Stimulated activated CD4-positive, alpha-beta T cell treated with anti-CD3 and anti-CD28 coated beads, Interleukin-15, amount 100 ng/mL, for 24 hours (primary cell): ENCODE data around the gene CYP17A1.

ENCODE experiments used
- DNase-seq: peaks from one replicate; pipeline ENCODE4 v3.0.0-alpha.2; 2020

CYP17A1 gene

DNA sequence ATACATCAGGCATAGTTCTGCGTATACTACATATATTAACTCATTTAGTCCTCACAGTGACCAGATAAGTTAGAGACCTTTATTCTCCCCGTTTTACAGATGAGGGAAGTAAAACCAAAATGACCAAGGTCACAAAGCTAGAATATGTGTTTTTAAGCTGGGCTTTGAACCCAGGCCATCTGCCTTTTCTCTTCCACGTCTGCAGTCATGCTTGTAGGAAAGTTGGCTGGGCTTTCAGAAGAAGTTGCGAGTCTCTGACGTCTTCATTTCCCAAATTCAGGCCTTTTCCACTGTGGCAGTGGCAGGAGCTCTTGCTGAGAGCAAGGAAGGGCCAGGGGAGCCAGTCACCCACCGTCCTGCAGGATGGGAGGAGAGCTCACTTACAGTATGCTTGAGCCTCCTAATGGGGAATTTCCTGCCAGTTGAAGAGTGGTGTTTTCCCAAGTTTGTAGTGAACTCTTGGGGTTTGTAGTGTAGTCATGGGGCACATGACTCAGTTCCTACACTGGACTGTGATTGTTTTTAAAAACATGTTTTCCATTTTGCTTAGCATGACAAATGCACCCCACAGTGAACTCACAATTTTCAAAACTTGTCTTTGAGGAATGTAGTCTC, 34.2 kb downstream of the CYP17A1 start:
- DNase-seq = peak; percentile 15

- no peak for DNase-seq
Measured at GRCh38 chr10:102801978-102802377, 35.2 kb downstream of the CYP17A1 start.

DNA sequence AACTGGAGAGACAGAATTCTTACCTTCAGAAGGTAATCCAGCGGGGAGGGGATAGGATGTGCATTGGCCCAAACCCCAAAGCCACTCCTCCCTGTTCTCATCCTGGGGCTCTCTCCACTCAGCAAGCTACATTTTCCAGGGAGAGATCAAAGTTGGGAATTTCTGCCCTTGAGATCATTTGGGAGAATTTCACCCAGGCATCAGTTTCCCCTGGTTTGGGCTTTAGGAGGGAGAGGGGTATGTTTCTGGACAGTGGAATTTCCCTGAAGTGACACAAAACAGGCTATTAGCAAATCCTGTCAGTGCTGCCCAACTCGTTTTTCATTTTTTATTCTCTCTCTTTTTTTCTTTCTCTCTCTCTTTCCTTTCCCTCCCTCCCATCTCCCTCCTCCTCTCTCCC, 35.7 kb downstream of the CYP17A1 start:
- no peak for DNase-seq

- no peak for DNase-seq
Measured at GRCh38 chr10:102800611-102801335, 36.4 kb downstream of the CYP17A1 start.

GRCh38 chr10:102799691-102800471, 37.3 kb downstream of the CYP17A1 start:
- no peak for DNase-seq

DNA sequence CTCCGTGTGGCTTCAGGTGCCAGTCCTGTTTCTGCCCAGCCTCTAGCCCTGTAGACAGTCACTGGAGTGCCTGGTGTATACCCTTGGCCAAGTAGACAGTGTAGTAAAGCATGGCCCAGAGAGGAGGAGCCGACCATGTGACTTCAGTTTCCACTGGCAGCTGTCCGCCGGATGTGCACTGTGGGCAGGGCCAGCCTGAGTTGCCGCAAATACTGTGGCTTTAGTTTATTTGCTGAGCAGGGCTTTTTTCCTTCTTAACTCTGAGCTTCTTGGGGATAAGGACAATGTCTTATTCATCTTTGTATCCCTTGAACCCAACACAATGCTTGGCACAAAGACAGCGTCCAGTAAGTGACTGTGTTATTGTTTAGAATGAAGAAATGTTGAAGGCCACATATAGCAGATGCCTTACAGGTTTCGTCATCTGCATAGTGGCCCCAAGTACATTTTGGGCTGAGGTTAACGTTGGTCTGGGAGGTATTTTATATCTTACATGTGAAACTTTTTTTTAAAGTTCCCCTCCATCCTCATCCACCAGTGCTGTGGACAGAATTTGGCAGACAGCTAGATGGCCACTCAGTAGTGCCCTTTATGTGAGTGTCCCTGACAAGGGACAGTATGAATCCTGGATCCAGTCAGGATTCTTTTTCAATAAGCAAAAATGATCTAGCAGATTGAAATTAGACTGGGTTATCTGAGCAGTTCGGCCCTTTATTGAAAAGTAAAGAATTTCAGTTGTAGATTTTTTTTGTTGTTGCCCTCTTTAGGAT, 40.6 kb downstream of the CYP17A1 start:
- peak; percentile 73 for DNase-seq

- no peak for DNase-seq
Measured at GRCh38 chr10:102795453-102796406, 41.5 kb downstream of the CYP17A1 start.

DNA sequence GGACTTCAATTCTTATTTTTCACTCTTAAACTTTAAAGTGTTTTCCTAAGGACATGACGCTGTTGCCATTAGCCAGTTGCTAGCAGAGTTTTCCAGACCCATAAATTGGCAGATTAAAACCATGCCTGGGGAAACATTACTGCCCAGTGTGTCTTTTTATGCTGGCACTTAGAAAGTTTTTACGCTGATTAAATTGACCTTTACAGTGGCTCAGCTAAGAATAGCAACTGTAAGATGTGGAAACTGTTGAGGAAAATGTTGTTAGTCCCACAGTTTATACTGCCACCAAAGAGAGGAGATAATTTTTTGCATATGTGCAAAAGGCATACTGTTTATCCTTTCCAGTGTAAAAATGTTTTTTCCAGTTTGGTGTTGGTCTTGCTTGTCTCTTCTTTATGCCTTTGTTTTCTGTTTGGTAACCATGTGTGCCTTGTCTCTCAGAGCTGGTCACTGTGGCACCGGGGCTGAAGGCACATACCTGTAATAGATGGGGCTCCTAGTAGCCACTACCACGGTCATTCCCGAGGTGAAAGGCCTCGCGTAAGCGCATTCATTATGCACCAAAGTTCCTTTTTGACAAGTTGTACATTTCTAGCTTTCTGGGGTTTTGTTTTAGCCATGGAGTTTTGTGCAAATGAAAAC, 45.3 kb downstream of the CYP17A1 start:
- no peak for DNase-seq

GRCh38 chr10:102785818-102786217, 51.4 kb downstream of the CYP17A1 start:
- no peak for DNase-seq

DNA sequence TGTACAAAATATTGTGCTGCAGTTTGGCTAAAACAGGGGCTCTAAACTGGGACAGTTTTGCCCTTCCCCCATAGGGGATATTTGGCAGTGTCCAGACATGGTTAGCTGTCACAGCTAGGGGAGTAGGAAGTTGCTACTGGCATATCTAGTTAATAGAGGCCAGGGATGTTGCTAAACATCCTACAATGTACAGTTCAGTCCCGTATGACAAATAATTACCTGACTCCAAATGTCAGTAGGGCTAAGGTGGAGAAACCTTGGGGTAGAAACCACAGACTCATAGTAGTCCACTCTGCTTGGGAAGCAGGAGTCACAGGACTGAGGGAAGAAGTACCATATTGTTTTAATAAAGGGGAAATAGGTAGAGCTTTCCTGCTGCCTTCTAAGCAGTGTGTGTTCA, 53.6 kb downstream of the CYP17A1 start:
- DNase-seq = no peak

- DNase-seq = no peak
Measured at GRCh38 chr10:102782673-102783551, 54.3 kb downstream of the CYP17A1 start.

GRCh38 chr10:102781921-102782557, 55.2 kb downstream of the CYP17A1 start:
- DNase-seq = no peak

DNA sequence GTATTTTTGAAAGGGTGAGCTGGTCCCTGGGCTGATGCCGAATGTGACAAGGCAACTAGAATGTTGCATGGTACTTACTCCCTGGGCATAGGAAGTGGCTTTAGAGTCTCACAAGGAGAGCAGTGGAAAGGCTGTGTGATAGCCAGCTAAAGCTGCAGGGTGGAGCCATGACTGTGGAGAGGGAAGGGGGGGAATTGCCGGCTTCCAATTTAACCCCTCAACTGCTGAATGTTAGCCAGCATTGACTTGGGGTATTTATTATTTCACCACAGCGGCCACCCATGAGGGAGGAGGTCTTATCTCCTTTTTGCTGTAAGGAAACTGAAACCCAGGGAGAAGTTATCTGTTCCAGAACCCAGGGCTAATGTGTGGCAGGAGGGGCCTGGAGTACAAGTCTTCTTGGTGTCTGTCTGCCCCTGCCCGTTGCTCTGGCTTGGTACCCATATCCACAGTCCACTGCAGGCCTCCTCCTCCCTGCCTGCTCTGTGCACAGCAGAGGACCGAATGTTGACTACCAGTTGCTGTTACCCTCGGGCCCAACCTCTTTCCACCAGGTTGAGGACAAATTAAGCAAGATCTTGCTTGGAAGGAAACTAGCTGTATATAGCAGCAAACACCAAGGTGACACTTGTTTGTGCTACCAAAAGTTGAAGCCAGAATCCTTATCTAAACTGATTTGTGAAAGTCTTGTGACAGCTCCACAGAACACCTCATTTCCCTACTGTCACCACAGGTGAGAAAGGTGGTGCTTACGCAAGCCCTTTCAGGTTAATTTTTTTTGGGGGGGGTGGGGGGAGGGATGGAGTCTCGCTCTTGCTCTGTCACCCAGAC, 55.9 kb downstream of the CYP17A1 start:
- no peak for DNase-seq
